ENCODE results near the gene TOX3. TPM values are rescaled to one million over a fixed set of nuclear protein-coding genes. Genes with fewer than 3 reads are reported as not detected.

TOX3 gene
- total RNA-seq, 1 donor from 2014 or later: under 0.01 TPM

- no peak for TF ChIP-seq CTCF (IDR thresholded peaks at IDR 0.05; ENCODE audit: insufficient read depth, low read length, severe bottlenecking)
- DNase-seq (ENCODE audit: low read depth): no peak
- no peaks in the 10 kb centered on the region for H3K36me3 ChIP-seq (ENCODE audit: control insufficient read depth, insufficient read depth, low read length)
- H3K27me3 ChIP-seq (ENCODE audit: control insufficient read depth, insufficient read depth, low read length): no peaks in the 10 kb centered on the region
- FAIRE-seq: no peak
- no peak overlapping the region for H3K4me3 ChIP-seq (ENCODE audit: low read depth, low read length)
These were observed 50.7 kb downstream of the TOX3 start for GRCh38 chr16:52496051-52496876.

- no peak for FAIRE-seq
- no peaks in the 10 kb centered on the region for H3K27me3 ChIP-seq (ENCODE audit: control insufficient read depth, insufficient read depth, low read length)
- no peak for TF ChIP-seq CTCF (IDR thresholded peaks at IDR 0.05; ENCODE audit: insufficient read depth, low read length, severe bottlenecking)
- H3K36me3 ChIP-seq (ENCODE audit: control insufficient read depth, insufficient read depth, low read length): no peaks in the 10 kb centered on the region
- DNase-seq (ENCODE audit: low read depth): no peak
- no peak overlapping the region for H3K4me3 ChIP-seq (ENCODE audit: low read depth, low read length)
These were observed 52.3 kb downstream of the TOX3 start for GRCh38 chr16:52494621-52495020.

- no peak overlapping the region for H3K4me3 ChIP-seq (ENCODE audit: low read depth, low read length)
- FAIRE-seq (no peak), DNase-seq (ENCODE audit: low read depth) (no peak)
- H3K36me3 ChIP-seq (ENCODE audit: control insufficient read depth, insufficient read depth, low read length): no peaks in the 10 kb centered on the region
- no peaks in the 10 kb centered on the region for H3K27me3 ChIP-seq (ENCODE audit: control insufficient read depth, insufficient read depth, low read length)
- TF ChIP-seq CTCF (IDR thresholded peaks at IDR 0.05; ENCODE audit: insufficient read depth, low read length, severe bottlenecking): no peak
These were observed 52.8 kb downstream of the TOX3 start for GRCh38 chr16:52494145-52494544.

GRCh38 chr16:52492789-52493357 lies 54.1 kb downstream of the TOX3 start:
- H3K4me3 ChIP-seq (ENCODE audit: low read depth, low read length): no peak overlapping the region
- no peak for TF ChIP-seq CTCF (IDR thresholded peaks at IDR 0.05; ENCODE audit: insufficient read depth, low read length, severe bottlenecking)
- FAIRE-seq: no peak

GRCh38 chr16:52491216-52491615 lies 55.7 kb downstream of the TOX3 start:
- no peak for FAIRE-seq
- Histone ChIP-seq H3K27me3 (ENCODE audit: control insufficient read depth, insufficient read depth, low read length) (no peaks in the 10 kb centered on the region), H3K4me3 (ENCODE audit: low read depth, low read length) (no peak overlapping the region), H3K36me3 (ENCODE audit: control insufficient read depth, insufficient read depth, low read length) (no peaks in the 10 kb centered on the region)
- TF ChIP-seq CTCF (IDR thresholded peaks at IDR 0.05; ENCODE audit: insufficient read depth, low read length, severe bottlenecking): no peak
- peak; percentile 22 for DNase-seq (ENCODE audit: low read depth)

More at GRCh38 chr16:52492789-52493357, 54.1 kb downstream of the TOX3 start:
- no peak for DNase-seq (ENCODE audit: low read depth)
- no peaks in the 10 kb centered on the region for H3K27me3 ChIP-seq (ENCODE audit: control insufficient read depth, insufficient read depth, low read length)
- no peaks in the 10 kb centered on the region for H3K36me3 ChIP-seq (ENCODE audit: control insufficient read depth, insufficient read depth, low read length)
